ENCODE results near the gene MBOAT2.
A peak's percentile ranks its signal among the peaks of the same experiment; 100 is the strongest.
"Not testable (repeated sequence)": the region's sequence is repeated elsewhere in the genome, so short reads cannot be mapped to it uniquely, and the experiment has no call there.

Gene MBOAT2

GRCh38 chr2:8907764-8908288 lies 95.7 kb downstream of the MBOAT2 start:
- no peaks in the 10 kb centered on the region for H3K79me2 ChIP-seq (ENCODE audit: control insufficient read depth, insufficient read depth, low read length, poor library complexity)
- no peak for DNase-seq
- WGBS (ENCODE audit: extremely low coverage, insufficient coverage, insufficient read length): no CpG with 5 or more reads among the region's 3 CpGs

DNA sequence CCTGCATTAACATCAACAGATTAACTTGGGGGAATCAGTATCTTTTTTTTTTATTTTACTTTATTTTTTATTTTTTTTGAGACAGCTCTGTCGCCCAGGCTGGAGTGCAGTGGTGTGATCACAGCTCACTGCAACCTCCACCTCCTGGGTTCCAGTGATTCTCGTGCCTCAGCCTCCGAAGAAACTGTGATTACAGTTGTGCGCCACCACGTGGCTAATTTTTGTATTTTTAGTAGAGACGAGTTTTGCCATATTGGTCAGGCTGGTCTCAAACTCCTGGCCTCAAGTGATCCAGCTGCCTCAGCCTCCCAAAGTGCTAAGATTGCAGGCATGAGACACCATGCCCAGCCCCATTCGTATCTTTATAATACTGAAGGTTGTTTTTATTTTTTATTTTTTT lies 99.6 kb downstream of the MBOAT2 start:
- not testable (repeated sequence) for H3K27ac ChIP-seq (ENCODE audit: low read depth, low read length); H3K9ac ChIP-seq (ENCODE audit: low read length); H3K27me3 ChIP-seq (ENCODE audit: insufficient read depth, low read length); H4K91ac ChIP-seq (ENCODE audit: low read depth, low read length); H3K4me3 ChIP-seq (ENCODE audit: low read depth, low read length); H2BK120ac ChIP-seq (ENCODE audit: insufficient read depth, low read length, poor library complexity); H3K23ac ChIP-seq (ENCODE audit: low read length); H4K12ac ChIP-seq (ENCODE audit: low read depth, low read length); H2BK12ac ChIP-seq (ENCODE audit: low read length); H3K36me3 ChIP-seq (ENCODE audit: control insufficient read depth in 1 of 2, insufficient read depth in 2 of 2, low read length in 2 of 2); H3K79me2 ChIP-seq (ENCODE audit: control insufficient read depth, insufficient read depth, low read length, poor library complexity); H3K9me3 ChIP-seq (ENCODE audit: insufficient read depth, low read depth, low read length); H3K79me1 ChIP-seq (ENCODE audit: low read length); H3K14ac ChIP-seq (ENCODE audit: low read length); H2AK5ac ChIP-seq (ENCODE audit: low read length); H3K4me1 ChIP-seq (ENCODE audit: control insufficient read depth in 1 of 2, insufficient read depth in 2 of 2, low read length in 2 of 2); H2BK5ac ChIP-seq (ENCODE audit: low read depth, low read length, poor library complexity); H3K18ac ChIP-seq (ENCODE audit: low read length); H2AFZ ChIP-seq (ENCODE audit: insufficient read depth, low read length, poor library complexity); H3K4me2 ChIP-seq (ENCODE audit: low read length); H3K4ac ChIP-seq (ENCODE audit: low read depth, low read length); H4K8ac ChIP-seq (ENCODE audit: low read depth, low read length)
- WGBS (ENCODE audit: extremely low coverage, insufficient coverage, insufficient read length): no CpG with 5 or more reads among the region's 7 CpGs
- peak in 1 of 2 donors; percentile 60 for DNase-seq

More at GRCh38 chr2:8907764-8908288, 95.7 kb downstream of the MBOAT2 start:
- H3K18ac ChIP-seq (ENCODE audit: low read length): no peak overlapping the region
- no peak overlapping the region for H3K14ac ChIP-seq (ENCODE audit: low read length)
- peaks cover 3% of the 10 kb centered on the region for H3K9me3 ChIP-seq (ENCODE audit: insufficient read depth, low read depth, low read length)
- no peak overlapping the region for H3K27ac ChIP-seq (ENCODE audit: low read depth, low read length)
- no peak overlapping the region for H2AK5ac ChIP-seq (ENCODE audit: low read length)
- no peak overlapping the region for H2BK5ac ChIP-seq (ENCODE audit: low read depth, low read length, poor library complexity)
- H2AFZ ChIP-seq (ENCODE audit: insufficient read depth, low read length, poor library complexity): no peak overlapping the region
- H3K4me3 ChIP-seq (ENCODE audit: low read depth, low read length): no peak overlapping the region
- H3K4me2 ChIP-seq (ENCODE audit: low read length): no peak overlapping the region
- no peak overlapping the region for H3K9ac ChIP-seq (ENCODE audit: low read length)
- H3K27me3 ChIP-seq (ENCODE audit: insufficient read depth, low read length): no peaks in the 10 kb centered on the region
- H3K36me3 ChIP-seq (ENCODE audit: control insufficient read depth in 1 of 2, insufficient read depth in 2 of 2, low read length in 2 of 2): no peaks in the 10 kb centered on the region
- H3K79me1 ChIP-seq (ENCODE audit: low read length): no peaks in the 10 kb centered on the region
- H3K4me1 ChIP-seq (ENCODE audit: control insufficient read depth in 1 of 2, insufficient read depth in 2 of 2, low read length in 2 of 2): no peaks in the 10 kb centered on the region
- no peak overlapping the region for H3K23ac ChIP-seq (ENCODE audit: low read length)
- H4K8ac ChIP-seq (ENCODE audit: low read depth, low read length): no peak overlapping the region
- no peak overlapping the region for H4K91ac ChIP-seq (ENCODE audit: low read depth, low read length)
- no peak overlapping the region for H3K4ac ChIP-seq (ENCODE audit: low read depth, low read length)
- no peak overlapping the region for H2BK120ac ChIP-seq (ENCODE audit: insufficient read depth, low read length, poor library complexity)
- no peak overlapping the region for H4K12ac ChIP-seq (ENCODE audit: low read depth, low read length)
- no peak overlapping the region for H2BK12ac ChIP-seq (ENCODE audit: low read length)

GRCh38 chr2:8902757-8903156 lies 100.7 kb downstream of the MBOAT2 start:
- H3K18ac ChIP-seq (ENCODE audit: low read length): not testable (repeated sequence)

DNA sequence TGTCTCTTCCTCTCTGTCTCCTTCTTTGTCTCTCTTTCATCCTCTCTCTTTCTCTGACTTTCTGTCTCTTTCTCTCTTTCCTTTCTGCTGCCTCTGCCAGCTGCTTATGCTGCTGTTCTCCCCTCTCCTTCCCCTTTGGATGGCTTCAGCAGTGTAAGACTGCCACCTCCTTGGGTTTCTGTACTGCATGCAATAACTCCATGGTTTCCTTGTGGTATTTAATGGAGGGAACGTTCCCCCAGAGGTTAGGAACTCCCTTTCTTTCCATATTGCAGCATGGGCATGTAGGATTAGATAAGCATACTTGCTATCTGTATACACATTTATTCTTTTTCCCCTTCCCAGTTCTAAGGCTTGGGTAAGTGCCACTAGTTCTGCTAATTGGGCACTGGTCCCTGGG lies 106.3 kb downstream of the MBOAT2 start:
- H2BK5ac ChIP-seq (ENCODE audit: low read depth, low read length, poor library complexity): not testable (repeated sequence)

More at GRCh38 chr2:8902757-8903156, 100.7 kb downstream of the MBOAT2 start:
- H2AK5ac ChIP-seq (ENCODE audit: low read length); H3K79me1 ChIP-seq (ENCODE audit: low read length); H3K27me3 ChIP-seq (ENCODE audit: insufficient read depth, low read length); DNase-seq; H3K23ac ChIP-seq (ENCODE audit: low read length); H3K4me1 ChIP-seq (ENCODE audit: control insufficient read depth in 1 of 2, insufficient read depth in 2 of 2, low read length in 2 of 2); H2BK120ac ChIP-seq (ENCODE audit: insufficient read depth, low read length, poor library complexity); H3K4ac ChIP-seq (ENCODE audit: low read depth, low read length); H4K8ac ChIP-seq (ENCODE audit: low read depth, low read length); H3K36me3 ChIP-seq (ENCODE audit: control insufficient read depth in 1 of 2, insufficient read depth in 2 of 2, low read length in 2 of 2); H3K4me2 ChIP-seq (ENCODE audit: low read length); H3K9ac ChIP-seq (ENCODE audit: low read length); H2BK12ac ChIP-seq (ENCODE audit: low read length); H3K9me3 ChIP-seq (ENCODE audit: insufficient read depth, low read depth, low read length); H3K79me2 ChIP-seq (ENCODE audit: control insufficient read depth, insufficient read depth, low read length, poor library complexity); H2AFZ ChIP-seq (ENCODE audit: insufficient read depth, low read length, poor library complexity); H2BK5ac ChIP-seq (ENCODE audit: low read depth, low read length, poor library complexity); H3K4me3 ChIP-seq (ENCODE audit: low read depth, low read length); H4K91ac ChIP-seq (ENCODE audit: low read depth, low read length); H3K27ac ChIP-seq (ENCODE audit: low read depth, low read length); H4K12ac ChIP-seq (ENCODE audit: low read depth, low read length); H3K14ac ChIP-seq (ENCODE audit: low read length): not testable (repeated sequence)
- WGBS (ENCODE audit: extremely low coverage, insufficient coverage, insufficient read length): no CpG with 5 or more reads among the region's 7 CpGs

More for the DNA sequence above, 106.3 kb downstream of the MBOAT2 start:
- WGBS (ENCODE audit: extremely low coverage, insufficient coverage, insufficient read length): no CpG with 5 or more reads among the region's 1 CpG
- H3K4ac ChIP-seq (ENCODE audit: low read depth, low read length); DNase-seq; H3K79me1 ChIP-seq (ENCODE audit: low read length); H3K4me3 ChIP-seq (ENCODE audit: low read depth, low read length); H4K91ac ChIP-seq (ENCODE audit: low read depth, low read length); H3K79me2 ChIP-seq (ENCODE audit: control insufficient read depth, insufficient read depth, low read length, poor library complexity); H3K14ac ChIP-seq (ENCODE audit: low read length); H3K27ac ChIP-seq (ENCODE audit: low read depth, low read length); H2AK5ac ChIP-seq (ENCODE audit: low read length); H3K18ac ChIP-seq (ENCODE audit: low read length); H2BK12ac ChIP-seq (ENCODE audit: low read length); H3K27me3 ChIP-seq (ENCODE audit: insufficient read depth, low read length); H3K4me2 ChIP-seq (ENCODE audit: low read length); H3K23ac ChIP-seq (ENCODE audit: low read length); H2BK120ac ChIP-seq (ENCODE audit: insufficient read depth, low read length, poor library complexity); H3K9ac ChIP-seq (ENCODE audit: low read length); H2AFZ ChIP-seq (ENCODE audit: insufficient read depth, low read length, poor library complexity); H3K4me1 ChIP-seq (ENCODE audit: control insufficient read depth in 1 of 2, insufficient read depth in 2 of 2, low read length in 2 of 2); H3K36me3 ChIP-seq (ENCODE audit: control insufficient read depth in 1 of 2, insufficient read depth in 2 of 2, low read length in 2 of 2); H4K8ac ChIP-seq (ENCODE audit: low read depth, low read length); H3K9me3 ChIP-seq (ENCODE audit: insufficient read depth, low read depth, low read length); H4K12ac ChIP-seq (ENCODE audit: low read depth, low read length): not testable (repeated sequence)
